HuH-7 (cell line): ENCODE measurements around the gene MRPL45.

Source experiments
- DNase-seq: peaks from one replicate; pipeline ENCODE4 v3.0.0; 2011; ENCODE audit warnings: low spot score

The MRPL45 gene

GRCh38 chr17:38349097-38349730 lies 52.2 kb downstream of the MRPL45 start:
- peak; percentile 75 for DNase-seq

GRCh38 chr17:38350035-38350434 lies 53.1 kb downstream of the MRPL45 start:
- DNase-seq: no peak

- DNase-seq: peak; percentile 91
Observed at GRCh38 chr17:38351412-38352222, 54.6 kb downstream of the MRPL45 start, which contains the start of gene SOCS7. SOCS7 (plus strand) TSS chr17:38351844; CDS start chr17:38352053, 209 bp downstream.

- no peak for DNase-seq
Observed at GRCh38 chr17:38352245-38353085, 55.5 kb downstream of the MRPL45 start.

GRCh38 chr17:38353086-38353604 lies 56.2 kb downstream of the MRPL45 start:
- DNase-seq: no peak

GRCh38 chr17:38353668-38354067 lies 56.7 kb downstream of the MRPL45 start:
- no peak for DNase-seq

- DNase-seq: no peak
Observed at GRCh38 chr17:38354466-38354865, 57.5 kb downstream of the MRPL45 start.

- no peak for DNase-seq
Observed at GRCh38 chr17:38355251-38355650, 58.3 kb downstream of the MRPL45 start.

- DNase-seq: no peak
Observed at GRCh38 chr17:38357486-38358123, 60.6 kb downstream of the MRPL45 start.

- no peak for DNase-seq
Observed at GRCh38 chr17:38358586-38359513, 61.9 kb downstream of the MRPL45 start.

GRCh38 chr17:38361694-38362465 lies 64.9 kb downstream of the MRPL45 start:
- no peak for DNase-seq

- no peak for DNase-seq
Observed at GRCh38 chr17:38363016-38363415, 66.0 kb downstream of the MRPL45 start.

- DNase-seq: no peak
Observed at GRCh38 chr17:38364741-38365140, 67.8 kb downstream of the MRPL45 start.

GRCh38 chr17:38369124-38369886 lies 72.3 kb downstream of the MRPL45 start:
- DNase-seq: no peak
